ENCODE results near the gene SAMD4B. TPM values are rescaled to one million over a fixed set of nuclear protein-coding genes. Genes with fewer than 3 reads are reported as not detected.
A peak's percentile ranks its signal among the peaks of the same experiment; 100 is the strongest.

The SAMD4B gene
- polyA plus RNA-seq, 6 donors from 2014 or later = 6.2 to 20.5 (median 9.7) TPM

GRCh38 chr19:39384839-39385568, 42.8 kb downstream of the SAMD4B start:
- H3K27me3 Mint-ChIP-seq = no peaks in the 10 kb centered on the region
- H3K36me3 Mint-ChIP-seq = peaks cover 12 to 46% of the 10 kb centered on the region in 2 donors
- peaks cover 14 to 35% (median 25%) of the 10 kb centered on the region in 3 donors for H3K4me1 Mint-ChIP-seq
- no peaks in the 10 kb centered on the region for H3K9me3 Mint-ChIP-seq
- peak overlapping the region in 1 of 8 donors; percentile 7 for H3K4me3 Mint-ChIP-seq
- ATAC-seq (ENCODE audit: low read depth in 2 of 2) (peak in 1 of 2 donors; percentile 19), DNase-seq (no peak)
- peak overlapping the region in 4 of 6 donors; percentile 81 to 94 (median 83) for H3K27ac Mint-ChIP-seq

GRCh38 chr19:39385629-39386411, 43.6 kb downstream of the SAMD4B start:
- peaks cover 12 to 44% of the 10 kb centered on the region in 2 donors for H3K36me3 Mint-ChIP-seq
- H3K9me3 Mint-ChIP-seq = no peaks in the 10 kb centered on the region
- H3K4me3 Mint-ChIP-seq = peak overlapping the region in 1 of 8 donors; percentile 77
- H3K4me1 Mint-ChIP-seq = peaks cover 20 to 39% (median 31%) of the 10 kb centered on the region in 3 donors
- ATAC-seq (ENCODE audit: low read depth in 2 of 2) (no peak), DNase-seq (no peak)
- peak overlapping the region; percentile 1 to 98 (median 83) for H3K27ac Mint-ChIP-seq
- H3K27me3 Mint-ChIP-seq = no peaks in the 10 kb centered on the region

GRCh38 chr19:39386557-39386956, 44.3 kb downstream of the SAMD4B start:
- ATAC-seq (ENCODE audit: low read depth in 2 of 2) = no peak
- Mint-ChIP-seq H3K4me1 (peaks cover 23 to 39% (median 38%) of the 10 kb centered on the region in 3 donors), H3K9me3 (no peaks in the 10 kb centered on the region), H3K27me3 (no peaks in the 10 kb centered on the region), H3K27ac (peak overlapping the region in 4 of 6 donors; percentile 48 to 84 (median 59)), H3K36me3 (peaks cover 6 to 36% of the 10 kb centered on the region in 2 donors), H3K4me3 (peak overlapping the region in 1 of 8 donors; percentile 65)
- no peak for DNase-seq

- Mint-ChIP-seq H3K4me3 (peak overlapping the region in 4 of 8 donors; percentile 9 to 96 (median 41)), H3K9me3 (no peaks in the 10 kb centered on the region), H3K36me3 (peaks cover 6 to 31% of the 10 kb centered on the region in 2 donors), H3K27ac (peak overlapping the region; percentile 11 to 96 (median 84)), H3K4me1 (peaks cover 29 to 52% (median 42%) of the 10 kb centered on the region in 3 donors), H3K27me3 (no peaks in the 10 kb centered on the region)
- no peak for DNase-seq
- ATAC-seq (ENCODE audit: low read depth in 2 of 2) = no peak
Observed at GRCh38 chr19:39388657-39389056, 46.4 kb downstream of the SAMD4B start.

DNA sequence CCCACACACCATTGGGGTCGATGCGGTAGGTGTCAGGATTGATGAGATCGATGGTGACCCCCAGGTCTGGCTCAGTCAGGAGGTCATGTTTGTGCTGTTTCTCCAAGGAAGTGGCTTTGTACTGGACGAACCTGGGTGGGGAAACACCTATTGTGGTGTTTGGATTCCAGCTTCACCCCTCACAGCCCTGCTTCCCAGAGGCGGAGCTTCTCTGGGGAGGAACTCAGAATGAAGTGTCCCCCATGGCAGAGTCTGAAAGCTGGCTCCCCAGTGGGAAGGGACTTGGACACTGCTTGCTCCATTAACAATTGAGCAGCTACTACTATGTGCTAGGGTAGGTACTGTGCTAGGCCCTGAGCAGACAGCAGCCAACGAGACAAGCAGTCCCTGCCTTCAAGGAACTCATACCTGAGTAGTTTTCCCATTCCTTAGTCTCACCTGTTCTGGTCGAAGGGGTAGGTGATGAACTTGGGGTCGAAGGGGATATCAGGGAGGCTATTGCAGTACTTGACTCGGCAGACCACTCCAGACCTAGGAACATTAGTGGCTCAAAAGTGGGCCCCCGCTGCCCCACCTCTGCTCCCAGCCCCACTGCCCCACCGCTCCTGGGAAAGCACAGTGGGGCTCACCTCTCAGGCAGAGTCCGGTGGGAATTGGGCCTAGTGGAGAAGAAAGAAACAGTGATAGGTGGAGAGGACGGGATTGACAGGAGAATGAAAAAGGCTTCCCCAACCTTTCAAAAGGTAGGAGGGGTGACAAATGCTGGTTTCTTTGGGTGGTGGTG, 47.6 kb downstream of the SAMD4B start:
- Mint-ChIP-seq H3K9me3 (no peaks in the 10 kb centered on the region), H3K4me3 (peak overlapping the region; percentile 94 to 99 (median 98)), H3K36me3 (peaks cover 6 to 35% of the 10 kb centered on the region in 2 donors), H3K27ac (peak overlapping the region; percentile 96 to 100 (median 99)), H3K4me1 (peaks cover 33 to 54% (median 44%) of the 10 kb centered on the region in 3 donors), H3K27me3 (no peaks in the 10 kb centered on the region)
- DNase-seq (no peak), ATAC-seq (ENCODE audit: low read depth in 2 of 2) (no peak)

DNA sequence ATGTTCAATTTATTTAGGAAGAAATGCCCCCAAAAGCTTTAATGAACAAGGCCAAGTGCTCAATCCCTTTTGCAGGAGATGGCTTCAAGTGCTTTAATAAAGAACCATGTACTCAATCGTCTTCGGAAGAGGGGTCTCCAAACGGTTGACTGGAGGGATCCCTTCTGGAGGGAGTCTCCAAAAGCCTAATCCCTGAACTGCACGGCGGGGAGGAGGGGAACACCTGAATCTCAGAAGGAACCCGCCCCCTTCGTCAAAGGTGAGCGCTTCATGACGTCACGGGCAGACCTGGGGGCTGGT, 48.2 kb downstream of the SAMD4B start:
- Mint-ChIP-seq H3K4me1 (peaks cover 32 to 60% (median 44%) of the 10 kb centered on the region in 3 donors), H3K27ac (peak overlapping the region; percentile 96 to 100 (median 99)), H3K36me3 (peaks cover 6 to 35% of the 10 kb centered on the region in 2 donors), H3K4me3 (peak overlapping the region; percentile 94 to 99 (median 98)), H3K9me3 (no peaks in the 10 kb centered on the region), H3K27me3 (no peaks in the 10 kb centered on the region)
- ATAC-seq (ENCODE audit: low read depth in 2 of 2) = no peak
- DNase-seq = no peak

DNA sequence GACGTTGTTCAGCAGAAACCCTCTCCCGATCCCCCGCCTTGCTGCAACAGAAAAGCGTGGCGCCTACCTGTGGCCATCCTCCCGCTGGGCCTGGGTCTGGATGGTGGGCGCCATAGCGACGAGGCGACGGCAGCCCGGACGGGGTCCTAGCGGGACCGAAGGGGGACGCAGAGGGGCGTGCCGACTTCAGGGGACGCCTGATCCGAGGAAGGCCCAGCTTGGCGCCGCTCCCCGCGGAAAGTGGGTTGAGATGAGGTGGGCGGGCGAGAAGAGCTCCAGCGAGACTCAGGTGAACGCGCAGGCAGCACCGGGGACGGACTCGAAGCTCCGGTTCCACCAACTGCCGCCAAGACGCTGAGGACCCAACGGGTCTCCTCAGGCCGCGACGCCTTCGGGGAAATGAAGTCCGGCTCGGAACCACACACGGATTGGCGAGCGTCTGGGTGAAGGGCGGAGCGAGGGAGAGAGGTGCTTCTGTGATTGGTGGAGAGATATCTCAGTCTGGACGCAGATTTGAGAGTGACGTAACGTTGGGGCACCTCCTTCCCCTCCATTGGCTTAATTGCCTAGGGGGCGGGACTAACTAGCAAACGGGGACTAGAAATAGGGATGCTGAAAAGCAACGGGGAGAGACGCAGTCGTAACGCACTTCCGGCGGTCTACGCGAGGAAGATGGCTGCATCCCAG, 48.7 kb downstream of the SAMD4B start, which contains the start of the genes MED29 and PAF1:
Gene MED29 (plus strand): TSS at position 628 of the 687 bp plus-strand sequence. CDS start 45 bp downstream, at position 673.
Gene PAF1 (minus strand): TSS at position 356 of the 687 bp plus-strand sequence. CDS start 242 bp downstream, at position 114.
- peaks cover 33 to 58% (median 44%) of the 10 kb centered on the region in 3 donors for H3K4me1 Mint-ChIP-seq
- peak; percentile 88 to 89 for ATAC-seq (ENCODE audit: low read depth in 2 of 2)

GRCh38 chr19:39397360-39398296, 55.4 kb downstream of the SAMD4B start:
- peaks cover 0 to 7% of the 10 kb centered on the region in 2 donors for H3K36me3 Mint-ChIP-seq

More for the DNA sequence above, 48.7 kb downstream of the SAMD4B start, which contains the start of the genes MED29 and PAF1:
- peak within 1 kb of the TSS; percentile 94 to 99 (median 98) for H3K4me3 Mint-ChIP-seq
- H3K36me3 Mint-ChIP-seq = peaks cover 6 to 32% of the 10 kb centered on the region in 2 donors
- H3K9me3 Mint-ChIP-seq = no peaks in the 10 kb centered on the region
- DNase-seq = peak; percentile 99
- H3K27ac Mint-ChIP-seq = peak within 1 kb of the TSS; percentile 96 to 100 (median 99)
- H3K27me3 Mint-ChIP-seq = no peaks in the 10 kb centered on the region

GRCh38 chr19:39398297-39398864, 56.2 kb downstream of the SAMD4B start:
- H3K9me3 Mint-ChIP-seq = peaks cover 0 to 1% (median 0%) of the 10 kb centered on the region in 7 donors
- peaks cover 53 to 68% (median 62%) of the 10 kb centered on the region in 3 donors for H3K4me1 Mint-ChIP-seq
- peak overlapping the region; percentile 92 to 100 (median 98) for H3K27ac Mint-ChIP-seq
- DNase-seq (peak; percentile 54), ATAC-seq (ENCODE audit: low read depth in 2 of 2) (no peak)
- H3K27me3 Mint-ChIP-seq = no peaks in the 10 kb centered on the region
- peaks cover 0 to 7% of the 10 kb centered on the region in 2 donors for H3K36me3 Mint-ChIP-seq
- peak overlapping the region; percentile 61 to 84 (median 76) for H3K4me3 Mint-ChIP-seq

More at GRCh38 chr19:39397360-39398296, 55.4 kb downstream of the SAMD4B start:
- Mint-ChIP-seq H3K27me3 (no peaks in the 10 kb centered on the region), H3K27ac (peak overlapping the region; percentile 92 to 100 (median 98)), H3K4me1 (peaks cover 50 to 63% (median 62%) of the 10 kb centered on the region in 3 donors), H3K9me3 (peaks cover 0 to 1% (median 0%) of the 10 kb centered on the region in 7 donors), H3K4me3 (peak overlapping the region; percentile 55 to 84 (median 76))
- ATAC-seq (ENCODE audit: low read depth in 2 of 2) = peak; percentile 60 to 69
- DNase-seq = peak; percentile 91

GRCh38 chr19:39399668-39400050, 57.4 kb downstream of the SAMD4B start:
- Mint-ChIP-seq H3K4me3 (peak overlapping the region; percentile 37 to 97 (median 74)), H3K27me3 (no peaks in the 10 kb centered on the region), H3K4me1 (peaks cover 47 to 73% (median 64%) of the 10 kb centered on the region in 3 donors), H3K9me3 (peaks cover 0 to 1% (median 0%) of the 10 kb centered on the region in 7 donors), H3K36me3 (no peaks in the 10 kb centered on the region), H3K27ac (peak overlapping the region; percentile 87 to 100 (median 99))
- no peak for ATAC-seq (ENCODE audit: low read depth in 2 of 2)
- DNase-seq = no peak

DNA sequence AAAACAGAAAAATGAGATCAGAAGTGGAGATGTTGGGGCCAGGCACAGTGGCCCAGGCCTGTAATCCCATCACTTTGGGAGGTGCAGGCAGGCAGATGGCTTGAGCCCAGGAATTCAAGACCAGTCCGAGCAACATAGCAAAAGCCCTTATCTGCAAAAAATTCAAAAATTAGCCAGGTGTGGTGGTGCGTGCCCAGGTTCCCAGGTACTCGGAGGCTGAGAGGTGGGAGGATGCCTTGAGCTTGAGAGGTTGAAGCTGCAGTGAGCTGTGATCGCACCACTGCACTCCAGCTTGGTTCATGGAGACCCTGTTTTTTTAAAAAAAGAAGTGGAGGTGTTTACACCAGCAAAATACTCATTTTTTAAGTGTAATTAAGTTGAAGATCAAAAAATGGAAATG, 57.8 kb downstream of the SAMD4B start:
- Mint-ChIP-seq H3K27ac (peak overlapping the region; percentile 87 to 100 (median 99)), H3K4me1 (peaks cover 47 to 74% (median 66%) of the 10 kb centered on the region in 3 donors), H3K9me3 (peaks cover 0 to 1% (median 0%) of the 10 kb centered on the region in 7 donors), H3K36me3 (no peaks in the 10 kb centered on the region), H3K4me3 (peak overlapping the region; percentile 15 to 97 (median 80)), H3K27me3 (no peaks in the 10 kb centered on the region)
- ATAC-seq (ENCODE audit: low read depth in 2 of 2) (no peak), DNase-seq (no peak)
